Measurements from ENCODE around the gene HDAC11.
"Not testable (repeated sequence)": the region's sequence is repeated elsewhere in the genome, so short reads cannot be mapped to it uniquely, and the experiment has no call there.

HDAC11 gene

GRCh38 chr3:13466781-13467180 is 13.3 kb upstream of the HDAC11 start:
- no peak for DNase-seq

GRCh38 chr3:13470894-13471574 is 9.1 kb upstream of the HDAC11 start:
- DNase-seq = no peak

- no peak for DNase-seq
Observed at GRCh38 chr3:13472286-13472685, 7.8 kb upstream of the HDAC11 start.

DNA sequence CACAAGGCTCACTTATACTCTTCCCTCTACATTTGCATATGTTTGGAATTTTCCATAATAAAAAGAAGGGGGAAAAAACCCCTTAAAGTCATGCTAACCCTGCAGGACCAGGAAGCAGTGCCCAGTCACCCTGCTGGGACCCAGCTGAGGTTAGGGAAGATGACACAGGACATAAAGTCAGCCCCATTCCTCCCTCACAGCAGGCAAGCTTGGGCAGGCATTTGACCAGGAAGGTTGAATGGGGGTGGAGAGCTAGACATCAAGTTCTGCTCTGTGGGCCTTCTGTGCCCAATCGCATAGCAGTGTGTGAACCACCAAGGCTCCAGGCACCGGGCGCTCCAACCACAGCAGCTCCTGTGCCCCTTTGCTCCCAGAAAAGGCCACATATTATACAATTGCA is 7.1 kb upstream of the HDAC11 start:
- DNase-seq = no peak

GRCh38 chr3:13474021-13474420 is 6.1 kb upstream of the HDAC11 start:
- DNase-seq = no peak

- DNase-seq = no peak
Observed at GRCh38 chr3:13474776-13475303, 5.3 kb upstream of the HDAC11 start.

DNA sequence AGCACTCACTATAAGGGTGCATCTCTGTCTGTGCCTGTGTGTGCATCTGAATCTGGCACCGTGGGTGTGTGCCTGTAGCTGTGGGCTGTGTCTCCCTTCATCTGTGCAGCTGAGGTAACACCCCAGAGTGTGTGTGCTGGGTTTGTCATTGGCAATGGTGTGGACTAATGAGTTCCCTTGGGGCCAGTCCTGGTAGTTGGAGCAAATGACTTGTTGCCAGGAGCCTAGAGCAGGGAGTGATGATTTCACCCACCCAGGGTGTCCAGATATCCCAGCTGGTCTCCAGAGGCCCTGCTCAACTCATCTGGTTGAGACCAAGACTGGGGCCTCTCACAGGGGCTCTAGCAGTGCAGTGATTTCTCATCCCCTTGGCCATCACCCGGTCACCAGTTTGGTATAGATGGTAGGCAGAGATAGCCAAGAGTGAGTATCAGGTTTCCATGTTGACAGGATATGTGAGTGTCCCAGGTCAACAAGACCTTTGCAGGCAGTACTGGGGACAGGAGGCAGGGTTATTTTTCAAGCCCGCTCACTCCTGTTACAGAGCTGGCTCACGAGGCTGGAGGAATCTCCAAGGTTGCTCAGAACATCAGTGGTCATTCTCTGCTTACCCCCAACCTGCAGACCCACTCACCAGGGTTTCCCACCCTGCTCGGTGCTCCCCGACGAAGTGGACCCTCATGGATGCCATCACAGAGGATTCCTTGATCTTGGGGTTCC is 4.1 kb upstream of the HDAC11 start:
- no peak for DNase-seq

DNA sequence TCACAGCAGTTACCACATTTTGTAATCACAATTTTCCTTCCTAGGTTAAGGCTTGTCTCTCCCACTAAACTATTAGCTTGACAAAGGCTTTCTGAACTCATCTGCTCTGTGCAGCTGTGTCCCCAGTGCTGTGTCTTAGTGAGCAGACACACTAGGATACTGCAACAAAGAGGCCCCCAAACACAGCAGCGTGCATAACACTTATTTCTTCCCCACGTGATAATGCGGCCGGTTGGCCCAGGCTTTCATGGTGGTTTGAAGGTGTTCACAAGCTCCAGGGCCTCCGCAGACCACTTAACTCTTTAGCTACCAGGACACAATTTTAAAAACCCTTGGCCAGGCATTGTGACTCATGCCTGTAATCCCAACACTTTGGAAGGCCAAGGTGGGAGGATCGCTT is 2.2 kb upstream of the HDAC11 start:
- DNase-seq = no peak

DNA sequence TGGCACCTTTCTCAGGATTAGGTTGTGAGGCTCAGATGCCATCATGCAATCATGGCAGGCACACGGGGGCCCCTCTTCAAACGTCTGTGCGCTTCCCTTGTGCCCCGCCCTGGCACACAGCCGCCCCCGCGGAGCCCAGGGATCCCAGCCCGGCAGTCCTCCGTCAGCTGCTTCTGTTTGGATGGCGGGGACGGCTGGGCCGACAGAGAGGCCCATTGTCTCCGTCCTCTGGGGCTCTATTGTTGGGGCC is 849 bp upstream of the HDAC11 start:
- DNase-seq = no peak

- peak; percentile 78 for DNase-seq
Observed at GRCh38 chr3:13480340-13481318, 523 bp downstream of the HDAC11 start.

DNA sequence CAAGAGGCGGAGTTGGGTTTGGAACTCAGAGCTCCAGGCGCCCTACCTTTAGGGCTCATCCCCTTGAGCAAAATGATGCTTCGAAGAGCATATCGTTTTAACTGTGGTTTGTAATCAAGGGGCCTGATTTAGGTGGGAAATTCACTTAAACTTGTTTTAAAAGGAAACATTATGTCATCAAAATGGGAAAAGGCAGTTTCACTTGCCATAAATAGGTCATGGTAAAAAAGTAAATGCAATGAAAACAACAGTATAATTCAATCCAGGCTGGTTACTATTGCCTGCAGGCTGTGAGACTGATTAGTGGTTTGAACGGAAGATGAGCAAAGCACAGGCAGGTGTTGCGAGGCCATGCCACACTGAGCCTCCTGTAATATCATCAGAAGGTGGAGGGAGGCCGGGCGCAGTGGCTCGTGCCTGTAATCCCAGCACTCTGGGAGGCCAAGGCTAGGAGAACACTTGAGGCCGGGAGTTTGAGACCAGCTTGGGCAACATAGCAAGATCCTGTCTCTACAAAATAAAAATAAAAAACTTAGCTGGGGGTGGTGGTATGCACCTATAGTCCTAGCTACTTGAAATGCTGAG is 2.1 kb downstream of the HDAC11 start:
- no peak for DNase-seq

- no peak for DNase-seq
Observed at GRCh38 chr3:13483286-13483685, 3.2 kb downstream of the HDAC11 start.

- no peak for DNase-seq
Observed at GRCh38 chr3:13483988-13484695, 4.0 kb downstream of the HDAC11 start.

- DNase-seq = peak; percentile 67
Observed at GRCh38 chr3:13484851-13485590, 4.9 kb downstream of the HDAC11 start.

DNA sequence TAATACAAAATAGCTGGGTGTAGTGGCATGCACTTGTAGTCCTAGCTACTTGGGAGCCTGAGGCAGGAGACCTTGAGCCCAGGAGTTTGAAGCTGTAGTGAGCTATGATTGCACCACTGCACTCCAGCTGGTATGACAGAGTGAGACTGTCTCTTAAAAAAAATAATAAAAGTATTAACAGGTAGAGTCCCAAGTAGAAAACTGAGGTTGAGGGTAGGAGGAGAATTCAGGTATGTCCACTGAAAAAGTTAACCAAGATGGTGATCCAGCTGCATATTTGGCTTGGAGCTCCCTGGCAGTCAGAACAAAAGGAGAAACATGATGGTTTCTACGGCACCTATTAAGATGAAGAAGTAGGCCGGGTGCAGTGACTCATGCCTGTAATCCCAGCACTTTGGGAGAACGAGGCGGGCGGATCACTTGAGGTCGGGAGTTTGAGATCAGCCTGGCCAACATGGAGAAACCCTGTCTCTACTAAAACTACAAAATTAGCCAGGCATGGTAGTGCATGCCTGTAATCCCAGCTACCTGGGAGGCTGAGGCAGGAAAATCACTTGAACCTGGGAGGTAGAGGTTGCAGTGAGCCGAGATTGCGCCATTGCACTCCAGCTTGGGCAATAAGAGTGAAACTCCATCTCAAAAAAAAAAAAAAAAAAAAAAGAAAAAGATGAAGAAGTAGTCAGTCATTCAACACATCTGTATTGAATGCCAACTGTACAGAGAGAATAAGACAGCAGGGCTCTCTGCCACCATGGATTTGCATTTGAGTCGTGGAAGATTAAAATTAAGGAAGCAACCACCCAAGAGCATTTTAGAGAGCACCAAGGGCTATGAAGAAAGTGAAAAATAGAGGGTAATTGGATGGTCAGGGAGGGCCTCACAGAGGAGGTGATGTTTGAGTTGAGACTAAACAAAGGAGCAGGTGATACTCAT is 5.8 kb downstream of the HDAC11 start:
- not testable (repeated sequence) for DNase-seq

DNA sequence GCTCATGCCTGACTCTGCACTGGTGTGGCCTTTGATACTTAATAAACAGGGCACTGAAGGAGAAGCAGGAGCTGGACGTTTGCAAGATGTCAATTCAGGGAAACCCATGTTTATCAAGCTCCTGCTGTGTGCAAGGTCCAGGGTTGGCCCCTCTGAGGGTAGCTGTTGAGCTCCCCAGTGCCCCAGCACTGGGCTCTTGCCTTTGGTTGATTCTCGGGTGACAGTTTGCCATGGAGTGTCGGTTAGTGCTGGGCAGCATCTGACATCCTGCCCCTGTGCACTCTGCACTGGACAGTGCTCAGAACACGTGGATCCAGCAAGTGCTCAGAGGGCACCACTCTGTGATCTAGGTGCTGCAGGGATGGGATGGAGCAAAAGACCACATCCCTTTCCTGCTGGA is 7.3 kb downstream of the HDAC11 start:
- no peak for DNase-seq

DNA sequence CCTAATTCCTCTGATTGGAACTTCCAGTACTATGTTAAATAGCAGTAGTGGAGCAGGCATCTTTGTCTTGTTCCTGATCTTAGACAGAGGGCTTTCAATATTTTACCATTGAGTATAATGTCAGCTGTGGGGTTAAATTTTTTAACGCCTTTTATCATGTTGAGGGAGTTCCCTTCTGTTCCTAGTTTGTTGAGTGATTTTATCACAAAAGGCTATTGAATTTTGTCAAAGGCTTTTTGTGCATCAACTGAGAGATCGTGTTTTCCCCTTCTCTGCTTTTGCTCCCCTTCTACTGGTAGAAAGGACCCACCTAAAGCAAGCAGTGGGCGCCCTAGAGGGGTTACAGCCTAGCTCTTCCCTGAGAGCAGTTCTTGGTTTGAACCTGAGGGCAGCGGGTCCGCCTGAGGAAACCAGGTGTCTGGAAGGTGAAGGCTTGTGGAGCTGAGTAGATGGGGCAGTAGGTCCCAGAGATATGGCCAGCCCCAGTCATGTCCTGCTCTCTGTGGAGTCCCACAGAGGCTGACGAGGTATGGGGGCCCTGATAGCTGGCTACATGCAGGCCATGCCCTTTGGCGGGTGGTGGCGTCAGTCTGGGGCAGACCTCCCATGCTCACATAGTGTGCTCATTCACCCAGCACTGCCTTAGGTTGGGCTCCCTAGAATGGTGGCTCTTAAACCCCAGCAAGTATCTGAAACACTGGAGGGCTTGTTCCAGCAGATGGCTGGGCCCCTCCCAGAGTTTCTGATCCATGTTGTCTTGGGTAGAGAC is 11.3 kb downstream of the HDAC11 start:
- DNase-seq = no peak

DNA sequence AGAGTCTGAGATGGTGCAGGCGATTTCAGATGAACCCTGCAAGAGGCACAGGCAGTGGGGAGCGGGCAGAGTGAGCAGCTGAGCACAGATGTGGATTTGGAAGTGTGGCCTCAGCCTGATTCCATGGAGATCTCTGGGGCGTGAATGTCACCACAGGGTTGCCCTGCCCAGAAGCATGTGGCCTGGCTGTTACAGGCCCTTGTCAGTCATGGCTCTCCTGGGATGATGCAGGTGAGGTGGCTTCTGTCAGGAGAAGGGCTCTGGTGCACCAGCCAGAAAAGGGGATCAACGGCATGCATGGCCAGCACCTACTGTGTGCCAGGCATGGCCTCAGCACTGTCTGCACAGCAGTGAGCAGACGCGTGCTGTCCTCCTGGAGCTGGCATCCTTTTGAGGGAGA is 11.9 kb downstream of the HDAC11 start:
- DNase-seq = no peak
